ENCODE data around the gene HPDL. TPM values are rescaled to one million over a fixed set of nuclear protein-coding genes. Genes with fewer than 3 reads are reported as not detected.

HPDL gene
- polyA plus RNA-seq, 2 donors: 2.7 to 5.2 TPM

- no peak overlapping the region for H3K4me3 ChIP-seq (ENCODE audit: low read depth in 1 of 2, low read length in 2 of 2)
- H3K9me3 ChIP-seq (ENCODE audit: control insufficient read depth in 2 of 2, insufficient read depth in 1 of 2, low read depth in 1 of 2, low read length in 1 of 2): no peaks in the 10 kb centered on the region
- WGBS, 2 donors: 91 to 94% methylated on average over 2 of the region's 2 CpGs
- H3K36me3 ChIP-seq (ENCODE audit: control insufficient read depth in 2 of 2, insufficient read depth in 2 of 2, low read length in 1 of 2): no peaks in the 10 kb centered on the region
- no peaks in the 10 kb centered on the region for H3K27me3 ChIP-seq (ENCODE audit: control insufficient read depth in 1 of 2, insufficient read depth in 2 of 2, low read length in 2 of 2)
- H3K4me1 ChIP-seq (ENCODE audit: control insufficient read depth in 2 of 2, insufficient read depth in 2 of 2, low read length in 1 of 2): no peaks in the 10 kb centered on the region
- H3K27ac ChIP-seq (ENCODE audit: low read depth in 2 of 2, low read length in 1 of 2): no peak overlapping the region
Observed at GRCh38 chr1:45364294-45364693, 37.6 kb downstream of the HPDL start.

DNA sequence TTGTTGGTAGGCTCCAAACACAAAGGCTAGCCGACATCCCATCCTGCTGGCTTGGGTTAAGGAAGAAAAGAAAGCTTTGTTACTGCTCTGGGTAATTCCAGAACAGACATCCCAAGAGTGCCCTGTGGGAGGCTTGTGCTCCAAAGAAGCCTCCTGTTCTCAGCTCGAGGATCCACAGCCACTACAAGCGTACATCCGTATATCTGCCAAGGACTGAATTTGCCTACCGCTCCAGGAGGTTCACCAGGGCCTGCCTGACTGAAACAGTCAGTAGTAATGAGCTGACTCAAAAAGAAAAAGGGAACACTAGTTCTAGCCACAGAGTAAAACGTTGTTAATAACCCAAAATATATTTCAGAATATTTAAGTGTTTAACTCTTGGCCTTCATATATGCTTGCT is 38.4 kb downstream of the HPDL start:
- H3K27me3 ChIP-seq (ENCODE audit: control insufficient read depth in 1 of 2, insufficient read depth in 2 of 2, low read length in 2 of 2): no peaks in the 10 kb centered on the region
- 91 to 93% methylated on average over 6 of the region's 6 CpGs for WGBS, 2 donors
- no peaks in the 10 kb centered on the region for H3K36me3 ChIP-seq (ENCODE audit: control insufficient read depth in 2 of 2, insufficient read depth in 2 of 2, low read length in 1 of 2)
- no peak overlapping the region for H3K27ac ChIP-seq (ENCODE audit: low read depth in 2 of 2, low read length in 1 of 2)
- H3K4me1 ChIP-seq (ENCODE audit: control insufficient read depth in 2 of 2, insufficient read depth in 2 of 2, low read length in 1 of 2): no peaks in the 10 kb centered on the region
- H3K9me3 ChIP-seq (ENCODE audit: control insufficient read depth in 2 of 2, insufficient read depth in 1 of 2, low read depth in 1 of 2, low read length in 1 of 2): no peaks in the 10 kb centered on the region
- no peak overlapping the region for H3K4me3 ChIP-seq (ENCODE audit: low read depth in 1 of 2, low read length in 2 of 2)

DNA sequence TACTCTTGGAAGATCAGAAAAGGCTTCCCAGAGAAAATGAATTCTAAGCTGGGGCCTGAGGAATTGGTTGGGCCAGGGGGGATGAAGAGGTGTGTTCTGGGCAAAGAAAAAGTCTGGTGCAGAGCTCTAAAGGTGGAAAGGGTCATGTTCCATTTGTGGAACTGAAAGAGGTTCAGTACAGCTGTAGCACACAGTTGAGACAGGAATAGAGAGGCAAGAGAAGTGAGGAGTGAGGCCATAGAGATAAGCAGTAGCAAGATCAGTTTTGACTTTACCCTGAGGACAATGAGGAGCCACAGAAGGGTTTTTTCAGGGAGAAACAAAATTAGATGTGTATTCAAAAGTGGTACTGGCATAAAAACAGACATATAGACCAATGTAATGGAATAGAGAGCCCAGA is 43.9 kb downstream of the HPDL start:
- H3K4me3 ChIP-seq (ENCODE audit: low read depth in 1 of 2, low read length in 2 of 2): no peak overlapping the region
- H3K27me3 ChIP-seq (ENCODE audit: control insufficient read depth in 1 of 2, insufficient read depth in 2 of 2, low read length in 2 of 2): no peaks in the 10 kb centered on the region
- no peak overlapping the region for H3K27ac ChIP-seq (ENCODE audit: low read depth in 2 of 2, low read length in 1 of 2)
- no peaks in the 10 kb centered on the region for H3K4me1 ChIP-seq (ENCODE audit: control insufficient read depth in 2 of 2, insufficient read depth in 2 of 2, low read length in 1 of 2)
- no peaks in the 10 kb centered on the region for H3K9me3 ChIP-seq (ENCODE audit: control insufficient read depth in 2 of 2, insufficient read depth in 1 of 2, low read depth in 1 of 2, low read length in 1 of 2)
- no peaks in the 10 kb centered on the region for H3K36me3 ChIP-seq (ENCODE audit: control insufficient read depth in 2 of 2, insufficient read depth in 2 of 2, low read length in 1 of 2)

DNA sequence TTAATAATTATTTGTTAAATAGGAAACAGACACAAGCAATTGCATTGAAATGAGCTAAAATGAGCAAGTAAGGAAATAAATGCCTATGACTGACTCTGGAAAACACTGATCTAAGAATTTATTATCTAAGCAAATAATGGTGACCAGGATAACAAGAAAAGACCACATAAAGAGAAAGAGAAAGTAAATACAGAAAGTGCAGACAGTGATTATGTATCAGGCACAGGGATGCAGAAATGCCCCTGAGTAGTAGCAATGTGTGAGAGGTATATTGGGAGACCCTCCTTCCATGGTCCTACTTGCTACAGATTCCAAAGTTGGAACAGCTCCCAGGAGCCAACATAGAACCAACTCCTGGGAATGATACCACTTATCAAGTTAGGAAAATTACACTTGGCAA is 46.9 kb downstream of the HPDL start:
- no peak overlapping the region for H3K27ac ChIP-seq (ENCODE audit: low read depth in 2 of 2, low read length in 1 of 2)
- H3K27me3 ChIP-seq (ENCODE audit: control insufficient read depth in 1 of 2, insufficient read depth in 2 of 2, low read length in 2 of 2): no peaks in the 10 kb centered on the region
- no peaks in the 10 kb centered on the region for H3K9me3 ChIP-seq (ENCODE audit: control insufficient read depth in 2 of 2, insufficient read depth in 1 of 2, low read depth in 1 of 2, low read length in 1 of 2)
- no peak overlapping the region for H3K4me3 ChIP-seq (ENCODE audit: low read depth in 1 of 2, low read length in 2 of 2)
- no peaks in the 10 kb centered on the region for H3K4me1 ChIP-seq (ENCODE audit: control insufficient read depth in 2 of 2, insufficient read depth in 2 of 2, low read length in 1 of 2)
- H3K36me3 ChIP-seq (ENCODE audit: control insufficient read depth in 2 of 2, insufficient read depth in 2 of 2, low read length in 1 of 2): no peaks in the 10 kb centered on the region

DNA sequence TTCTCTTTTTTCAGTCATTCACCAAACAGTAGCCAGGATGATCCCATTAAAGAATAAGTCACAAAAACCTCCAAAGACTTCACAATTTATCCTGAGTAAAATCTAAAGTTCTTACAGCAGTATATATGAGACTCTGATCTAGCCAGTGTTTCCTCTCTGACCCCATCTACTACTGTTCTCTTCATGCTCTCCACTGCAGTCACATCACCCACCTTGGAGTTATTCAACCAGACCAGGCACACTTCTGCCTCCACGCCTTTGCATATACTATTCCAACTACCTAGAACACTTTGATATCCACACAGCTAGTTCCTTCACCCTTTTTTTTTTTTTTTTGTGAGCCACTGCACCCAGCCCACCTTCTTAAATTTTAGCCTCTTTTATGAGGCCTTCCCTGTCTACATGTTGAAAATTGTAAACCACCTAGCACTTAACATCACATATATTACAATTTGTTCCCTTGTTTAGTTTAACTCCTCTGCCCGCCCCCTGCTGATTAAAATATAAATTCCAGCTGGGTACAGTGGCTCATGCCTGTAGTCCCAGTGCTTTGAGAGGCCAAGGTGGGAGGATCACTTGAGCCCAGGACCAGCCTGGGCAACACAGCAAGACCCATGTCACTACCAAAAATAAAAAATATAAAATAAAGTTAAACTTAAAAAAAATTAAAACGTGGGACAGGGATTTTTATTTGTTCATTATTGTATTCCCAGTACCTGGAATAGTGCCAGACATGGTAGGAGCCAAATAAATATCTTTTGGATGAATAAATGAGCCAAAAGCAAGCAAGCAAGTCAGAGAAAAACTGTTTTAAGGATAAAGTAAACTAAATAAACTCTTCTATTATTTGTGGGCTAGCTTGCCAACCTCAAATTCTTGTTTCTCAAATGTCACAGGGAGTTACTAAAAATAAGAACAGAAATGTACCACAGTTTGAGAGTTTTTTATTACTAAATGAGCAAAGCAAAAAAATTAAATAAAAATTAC is 48.7 kb downstream of the HPDL start:
- Histone ChIP-seq H3K4me3 (ENCODE audit: low read depth in 1 of 2, low read length in 2 of 2) (no peak overlapping the region), H3K27ac (ENCODE audit: low read depth in 2 of 2, low read length in 1 of 2) (no peak overlapping the region), H3K4me1 (ENCODE audit: control insufficient read depth in 2 of 2, insufficient read depth in 2 of 2, low read length in 1 of 2) (no peaks in the 10 kb centered on the region), H3K36me3 (ENCODE audit: control insufficient read depth in 2 of 2, insufficient read depth in 2 of 2, low read length in 1 of 2) (no peaks in the 10 kb centered on the region), H3K9me3 (ENCODE audit: control insufficient read depth in 2 of 2, insufficient read depth in 1 of 2, low read depth in 1 of 2, low read length in 1 of 2) (no peaks in the 10 kb centered on the region), H3K27me3 (ENCODE audit: control insufficient read depth in 1 of 2, insufficient read depth in 2 of 2, low read length in 2 of 2) (no peaks in the 10 kb centered on the region)
- 57% methylated on average over 3 of the region's 3 CpGs for WGBS, 2 donors

- H3K4me1 ChIP-seq (ENCODE audit: control insufficient read depth in 2 of 2, insufficient read depth in 2 of 2, low read length in 1 of 2): peaks cover 0 to 2% of the 10 kb centered on the region in 2 donors
- H3K36me3 ChIP-seq (ENCODE audit: control insufficient read depth in 2 of 2, insufficient read depth in 2 of 2, low read length in 1 of 2): no peaks in the 10 kb centered on the region
- H3K9me3 ChIP-seq (ENCODE audit: control insufficient read depth in 2 of 2, insufficient read depth in 1 of 2, low read depth in 1 of 2, low read length in 1 of 2): no peaks in the 10 kb centered on the region
- H3K27me3 ChIP-seq (ENCODE audit: control insufficient read depth in 1 of 2, insufficient read depth in 2 of 2, low read length in 2 of 2): no peaks in the 10 kb centered on the region
- H3K27ac ChIP-seq (ENCODE audit: low read depth in 2 of 2, low read length in 1 of 2): no peak overlapping the region
- no peak overlapping the region for H3K4me3 ChIP-seq (ENCODE audit: low read depth in 1 of 2, low read length in 2 of 2)
Observed at GRCh38 chr1:45378184-45378583, 51.5 kb downstream of the HPDL start.

Other genes starting within 250 kb of the HPDL start
- gene ZSWIM5, start 120.3 kb upstream of the HPDL start, polyA plus RNA-seq: under 1 TPM; 0.41 to 0.71 TPM
- gene TOE1, start 13.3 kb downstream of the HPDL start, polyA plus RNA-seq: 1 to 10 TPM; 4.4 to 8.0 TPM
- 10 to 100 TPM; 12.2 to 21.8 TPM for gene MUTYH, start 13.5 kb downstream of the HPDL start, polyA plus RNA-seq
- gene TESK2, start 164.3 kb downstream of the HPDL start, polyA plus RNA-seq: 1 to 10 TPM; 4.0 to 4.3 TPM
- gene CCDC163, start 173.2 kb downstream of the HPDL start, polyA plus RNA-seq: 1 to 10 TPM in 1 of 2 donors, under 1 TPM in 1; 0.79 to 1.2 TPM
- 1 to 10 TPM; 1.5 to 2.2 TPM for gene MMACHC, start 173.4 kb downstream of the HPDL start, polyA plus RNA-seq
- 1,000 to 10,000 TPM; 1,018 to 1,250 TPM for gene PRDX1, start 195.0 kb downstream of the HPDL start, polyA plus RNA-seq
- gene AKR1A1, start 223.9 kb downstream of the HPDL start, polyA plus RNA-seq: 100 to 1,000 TPM; 212 to 242 TPM